ENCODE data around the gene RAB11FIP4. TPM values are rescaled to one million over a fixed set of nuclear protein-coding genes. Genes with fewer than 3 reads are reported as not detected.

RAB11FIP4 gene
- total and polyA plus RNA-seq, 2 of the 13 experiments (the other 11 are each of a cell fraction or from before 2014, with no cell fraction given): 28.0 to 89.3 TPM

DNA sequence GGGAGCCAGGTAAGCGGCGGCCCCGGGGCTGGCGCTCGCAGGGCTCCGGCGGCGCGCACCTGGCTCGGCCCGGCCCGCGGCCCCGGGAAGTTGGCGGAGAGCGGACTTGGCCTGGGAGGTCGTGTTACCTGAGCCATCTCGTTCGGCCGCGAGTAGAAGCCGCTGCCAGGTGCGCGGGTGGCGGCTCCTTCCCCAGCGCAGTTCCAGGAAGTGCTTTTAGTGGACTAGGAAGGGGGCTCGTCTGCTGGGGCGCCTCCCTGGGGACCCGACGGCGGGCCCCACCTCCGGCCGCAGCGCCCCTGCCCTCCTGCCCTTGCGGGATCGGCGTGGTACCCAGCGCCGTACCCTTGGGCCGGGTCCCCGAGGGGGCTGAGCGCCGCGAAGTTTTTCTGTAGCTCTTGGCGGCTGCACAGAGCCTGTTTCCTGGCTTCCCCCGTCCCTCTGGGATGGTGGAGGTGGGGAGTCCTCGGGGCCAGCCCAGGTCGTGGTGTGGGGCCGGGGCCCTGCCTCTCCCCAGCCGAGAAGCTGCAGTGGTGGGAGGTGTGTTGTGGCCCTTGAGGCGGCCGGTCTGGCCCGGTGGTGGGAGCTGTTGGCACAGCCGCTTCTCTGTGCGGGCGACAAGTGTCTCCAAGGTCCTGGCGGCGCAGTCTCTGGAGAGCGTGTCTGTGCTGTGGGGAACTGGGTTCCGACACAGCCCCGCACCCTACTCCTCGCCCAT is 96.9 kb downstream of the RAB11FIP4 start (continued):
- TF ChIP-seq ZNF276 (CRISPR knock-in tag; IDR thresholded peaks at IDR 0.05; ENCODE audit: low read depth): no peak
- no peak for TF ChIP-seq RNF219 (CRISPR knock-in tag; IDR thresholded peaks at IDR 0.05)
- TF ChIP-seq BORCS8-MEF2B (CRISPR knock-in tag; IDR thresholded peaks at IDR 0.05): 0 out of 2 replicates have a peak, but pooled peaks have one; percentile 21
- no peak for TF ChIP-seq XRCC5 (optimal IDR thresholded peaks at IDR 0.05; ENCODE audit: low read length)
- TF ChIP-seq POLR2AphosphoS5 (IDR thresholded peaks at IDR 0.05; ENCODE audit: low read depth, low read length): no peak
- 0 out of 2 replicates have a peak, but pooled peaks have one; percentile 63 for TF ChIP-seq ZNF572 (CRISPR knock-in tag; IDR thresholded peaks at IDR 0.05)
- TF ChIP-seq HNRNPLL (IDR thresholded peaks at IDR 0.05; ENCODE audit: low read depth, low read length, poor library complexity, severe bottlenecking): peak; percentile 50
- TF ChIP-seq ZNF230 (CRISPR knock-in tag; IDR thresholded peaks at IDR 0.05): 0 out of 2 replicates have a peak, but pooled peaks have one; percentile 41
- TF ChIP-seq, protein P1, sequence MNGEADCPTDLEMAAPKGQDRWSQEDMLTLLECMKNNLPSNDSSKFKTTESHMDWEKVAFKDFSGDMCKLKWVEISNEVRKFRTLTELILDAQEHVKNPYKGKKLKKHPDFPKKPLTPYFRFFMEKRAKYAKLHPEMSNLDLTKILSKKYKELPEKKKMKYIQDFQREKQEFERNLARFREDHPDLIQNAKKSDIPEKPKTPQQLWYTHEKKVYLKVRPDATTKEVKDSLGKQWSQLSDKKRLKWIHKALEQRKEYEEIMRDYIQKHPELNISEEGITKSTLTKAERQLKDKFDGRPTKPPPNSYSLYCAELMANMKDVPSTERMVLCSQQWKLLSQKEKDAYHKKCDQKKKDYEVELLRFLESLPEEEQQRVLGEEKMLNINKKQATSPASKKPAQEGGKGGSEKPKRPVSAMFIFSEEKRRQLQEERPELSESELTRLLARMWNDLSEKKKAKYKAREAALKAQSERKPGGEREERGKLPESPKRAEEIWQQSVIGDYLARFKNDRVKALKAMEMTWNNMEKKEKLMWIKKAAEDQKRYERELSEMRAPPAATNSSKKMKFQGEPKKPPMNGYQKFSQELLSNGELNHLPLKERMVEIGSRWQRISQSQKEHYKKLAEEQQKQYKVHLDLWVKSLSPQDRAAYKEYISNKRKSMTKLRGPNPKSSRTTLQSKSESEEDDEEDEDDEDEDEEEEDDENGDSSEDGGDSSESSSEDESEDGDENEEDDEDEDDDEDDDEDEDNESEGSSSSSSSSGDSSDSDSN (CRISPR knock-in tag; IDR thresholded peaks at IDR 0.05): 0 out of 2 replicates have a peak, but pooled peaks have one; percentile 53
- no peak for TF ChIP-seq ZNF33A (CRISPR knock-in tag; IDR thresholded peaks at IDR 0.05; ENCODE audit: borderline replicate concordance)
- 0 out of 2 replicates have a peak, but pooled peaks have one; percentile 17 for TF ChIP-seq KLF13 (CRISPR knock-in tag; IDR thresholded peaks at IDR 0.05)
- TF ChIP-seq, protein P2, sequence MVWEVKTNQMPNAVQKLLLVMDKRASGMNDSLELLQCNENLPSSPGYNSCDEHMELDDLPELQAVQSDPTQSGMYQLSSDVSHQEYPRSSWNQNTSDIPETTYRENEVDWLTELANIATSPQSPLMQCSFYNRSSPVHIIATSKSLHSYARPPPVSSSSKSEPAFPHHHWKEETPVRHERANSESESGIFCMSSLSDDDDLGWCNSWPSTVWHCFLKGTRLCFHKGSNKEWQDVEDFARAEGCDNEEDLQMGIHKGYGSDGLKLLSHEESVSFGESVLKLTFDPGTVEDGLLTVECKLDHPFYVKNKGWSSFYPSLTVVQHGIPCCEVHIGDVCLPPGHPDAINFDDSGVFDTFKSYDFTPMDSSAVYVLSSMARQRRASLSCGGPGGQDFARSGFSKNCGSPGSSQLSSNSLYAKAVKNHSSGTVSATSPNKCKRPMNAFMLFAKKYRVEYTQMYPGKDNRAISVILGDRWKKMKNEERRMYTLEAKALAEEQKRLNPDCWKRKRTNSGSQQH (CRISPR knock-in tag; IDR thresholded peaks at IDR 0.05; ENCODE audit: low read depth): no peak
- TF ChIP-seq KAT7 (CRISPR knock-in tag; IDR thresholded peaks at IDR 0.05; ENCODE audit: borderline replicate concordance): no peak
- TF ChIP-seq ZFP36L1 (CRISPR knock-in tag; IDR thresholded peaks at IDR 0.05): no peak
- 0 out of 2 replicates have a peak, but pooled peaks have one; percentile 73 for TF ChIP-seq GLI4 (CRISPR knock-in tag; IDR thresholded peaks at IDR 0.05; ENCODE audit: borderline replicate concordance)
- 0 out of 2 replicates have a peak, but pooled peaks have one; percentile 42 for TF ChIP-seq HNF1B (CRISPR knock-in tag; IDR thresholded peaks at IDR 0.05)
- 0 out of 2 replicates have a peak, but pooled peaks have one; percentile 8 for TF ChIP-seq HOXA3 (CRISPR knock-in tag; IDR thresholded peaks at IDR 0.05)
- 0 out of 2 replicates have a peak, but pooled peaks have one; percentile 52 for TF ChIP-seq SNAI1 (CRISPR knock-in tag; IDR thresholded peaks at IDR 0.05; ENCODE audit: borderline replicate concordance)

All from HepG2 (cell line).